Caco-2 (cell line): ENCODE data around the gene TEAD1. TPM values are rescaled to one million over a fixed set of nuclear protein-coding genes. Genes with fewer than 3 reads are reported as not detected.

Experiments
- BruUV-seq: library from RNA; stranded (reverse); fragments of 400-500 nt; replicated peaks from 2 replicates; lab custom pipeline; 2021; lab: Mats Ljungman, UMichigan
- CTCF ChIA-PET: fragments of 300-600 bp; sonication (Branson Sonifier 250); formaldehyde crosslinking; loops from one replicate; lab custom pipeline; 2022; ENCODE audit warnings: antibody characterized with exemption; lab: Charles Lee
- POLR2A ChIA-PET: fragments of 300-600 bp; sonication (Branson Sonifier 250); formaldehyde crosslinking; loops from one replicate; lab custom pipeline; 2022; ENCODE audit warnings: antibody characterized with exemption; lab: Charles Lee
- DNase-seq, 2 experiments: peaks; one replicate each; pipeline versions ENCODE4 v3.0.0 to v3.0.0-alpha.2; 2020 to 2022
- H3K27me3 ChIP-seq: replicated peaks from 2 replicates; pipeline ENCODE4 v1.6.0; 2011; ENCODE audit warnings: low read length; ENCODE audit not compliant: control insufficient read depth, insufficient read depth
- H3K36me3 ChIP-seq: 2 replicates; pipeline ENCODE4 v1.5.1; 2011; ENCODE audit warnings: low read length; ENCODE audit not compliant: control insufficient read depth, insufficient read depth
- H3K4me1 ChIP-seq: fragments of 250-450 bp; sonication (Bioruptor Pico); 2 replicates; pipeline ENCODE4 v1.5.1; 2020; ENCODE audit warnings: mild to moderate bottlenecking
- H3K4me3 ChIP-seq: 2 replicates; pipeline ENCODE4 v1.5.1; 2011; ENCODE audit warnings: low read depth, mild to moderate bottlenecking, control low read depth, low read length
- H3K9me3 ChIP-seq: fragments of 250-450 bp; sonication (Bioruptor Pico); 2 replicates; pipeline ENCODE4 v1.5.1; 2020; ENCODE audit warnings: mild to moderate bottlenecking, moderate library complexity
- H3K27ac Mint-ChIP-seq: one replicate; pipeline ENCODE4 v1.8.0; 2022; ENCODE audit warnings: mixed read lengths; ENCODE audit not compliant: unreplicated experiment
- H3K27me3 Mint-ChIP-seq: one replicate; pipeline ENCODE4 v1.8.0; 2022; ENCODE audit warnings: mixed read lengths; ENCODE audit not compliant: insufficient read depth, unreplicated experiment
- H3K36me3 Mint-ChIP-seq: one replicate; pipeline ENCODE4 v1.8.0; 2022; ENCODE audit warnings: mild to moderate bottlenecking, mixed read lengths; ENCODE audit not compliant: insufficient read depth, unreplicated experiment
- H3K4me1 Mint-ChIP-seq: one replicate; pipeline ENCODE4 v1.8.0; 2022; ENCODE audit warnings: low read depth, mixed read lengths; ENCODE audit not compliant: unreplicated experiment
- H3K4me3 Mint-ChIP-seq: one replicate; pipeline ENCODE4 v1.8.0; 2022; ENCODE audit warnings: mild to moderate bottlenecking, moderate library complexity, mixed read lengths; ENCODE audit not compliant: unreplicated experiment
- H3K9me3 Mint-ChIP-seq: one replicate; pipeline ENCODE4 v1.8.0; 2022; ENCODE audit warnings: mixed read lengths; ENCODE audit not compliant: unreplicated experiment
- CTCF ChIP-seq, 2 experiments: fragments of 200-600 bp in 1 of 2; IDR thresholded peaks; 1 replicate in 1 of 2; 2 replicates in 1 of 2; pipeline versions ENCODE4 v1.5.1 to v1.8.0; 2011 to 2022; ENCODE audit warnings: antibody characterized with exemption in 1 of 2, control low read depth in 1 of 2, inconsistent platforms in 1 of 2, low read depth in 1 of 2, low read length in 1 of 2, mild to moderate bottlenecking in 1 of 2, moderate library complexity in 1 of 2; ENCODE audit not compliant: insufficient read depth in 1 of 2, severe bottlenecking in 1 of 2, unreplicated experiment in 1 of 2
- intact Hi-C: fragments of 100-400 bp; cut with micrococcal nuclease; formaldehyde crosslinking; loops from one replicate; pipeline ENCODE4 v1.10.0; 2022; ENCODE audit not compliant: unreplicated experiment
- total RNA-seq: library from RNA; stranded (reverse); gene quantifications from 2 replicates; pipeline ENCODE4 v1.2.3, GENCODE V29; 2022

The TEAD1 gene
- total RNA-seq, 1 experiment from 2014 or later = 144 TPM

DNA sequence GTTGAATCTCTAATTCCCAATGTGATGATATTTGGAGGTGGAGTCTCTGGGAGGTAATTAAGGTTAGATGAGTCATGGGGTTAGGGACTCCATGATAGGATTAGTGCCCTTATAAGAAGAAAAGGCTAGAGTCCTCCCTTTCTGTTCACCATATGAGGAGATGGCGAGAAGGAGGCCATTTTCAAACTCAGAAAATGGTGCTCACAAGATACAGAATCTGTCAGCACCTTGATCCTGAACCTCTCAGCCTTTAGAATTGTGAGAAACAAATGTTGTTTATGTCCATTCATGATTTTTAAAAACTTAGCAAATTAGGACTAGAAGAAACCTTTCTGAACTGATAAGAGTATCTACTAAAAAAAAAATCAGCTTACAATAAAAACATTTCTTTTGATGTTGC lies 277.2 kb downstream of the TEAD1 start:
- intact Hi-C loops = no loop called here
- no peak for DNase-seq
- Mint-ChIP-seq H3K4me3 (no peak overlapping the region), H3K36me3 (peaks cover 28% of the 10 kb centered on the region), H3K9me3 (peaks cover 37% of the 10 kb centered on the region), H3K27me3 (no peaks in the 10 kb centered on the region), H3K27ac (no peak overlapping the region), H3K4me1 (peaks cover 6% of the 10 kb centered on the region)
- H3K9me3 ChIP-seq = peaks cover 13% of the 10 kb centered on the region
- TF ChIP-seq CTCF (IDR thresholded peaks at IDR 0.05; ENCODE audit: insufficient read depth in 1 of 2, low read depth in 1 of 2, low read length in 1 of 2, severe bottlenecking in 1 of 2, unreplicated experiment in 1 of 2) = no peak
- CTCF ChIA-PET = no interaction called here
- BruUV-seq = no TSS peak
- H3K36me3 ChIP-seq = no peaks in the 10 kb centered on the region
- H3K4me1 ChIP-seq = no peaks in the 10 kb centered on the region
- no peak overlapping the region for H3K4me3 ChIP-seq
- POLR2A ChIA-PET = no interaction called here
- no peaks in the 10 kb centered on the region for H3K27me3 ChIP-seq

DNA sequence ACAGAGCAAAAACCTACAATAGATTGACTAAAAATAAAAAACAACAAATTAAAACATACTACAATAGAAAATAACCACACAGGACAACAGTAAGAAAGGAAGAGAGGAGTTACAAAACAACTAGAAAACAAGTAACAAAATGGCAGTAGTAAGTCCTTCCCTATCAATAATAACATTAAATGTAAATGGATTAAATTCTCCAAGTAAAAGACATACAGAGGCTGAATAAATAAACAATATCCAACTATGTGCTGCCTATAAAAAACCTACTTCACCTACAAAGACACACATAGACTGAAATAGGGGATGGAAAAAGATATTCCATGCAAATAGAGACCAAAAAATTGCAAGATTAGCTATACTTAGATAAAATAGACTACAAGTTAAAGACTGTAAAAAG lies 277.9 kb downstream of the TEAD1 start:
- Histone ChIP-seq H3K4me1 (no peaks in the 10 kb centered on the region), H3K4me3 (no peak overlapping the region), H3K27me3 (no peaks in the 10 kb centered on the region), H3K9me3 (peaks cover 13% of the 10 kb centered on the region), H3K36me3 (no peaks in the 10 kb centered on the region)
- ChIA-PET CTCF (no interaction called here), POLR2A (no interaction called here)
- Mint-ChIP-seq H3K4me1 (peaks cover 6% of the 10 kb centered on the region), H3K9me3 (peaks cover 37% of the 10 kb centered on the region), H3K36me3 (peaks cover 21% of the 10 kb centered on the region), H3K27me3 (no peaks in the 10 kb centered on the region), H3K27ac (no peak overlapping the region), H3K4me3 (no peak overlapping the region)
- TF ChIP-seq CTCF (IDR thresholded peaks at IDR 0.05; ENCODE audit: insufficient read depth in 1 of 2, low read depth in 1 of 2, low read length in 1 of 2, severe bottlenecking in 1 of 2, unreplicated experiment in 1 of 2) = no peak
- no TSS peak for BruUV-seq
- intact Hi-C loops = no loop called here
- DNase-seq = no peak

GRCh38 chr11:12958986-12959385 lies 284.8 kb downstream of the TEAD1 start:
- H3K4me3 Mint-ChIP-seq = no peak overlapping the region
- no peaks in the 10 kb centered on the region for H3K36me3 Mint-ChIP-seq
- Histone ChIP-seq H3K36me3 (no peaks in the 10 kb centered on the region), H3K27me3 (no peaks in the 10 kb centered on the region), H3K4me3 (no peak overlapping the region), H3K4me1 (no peaks in the 10 kb centered on the region), H3K9me3 (no peaks in the 10 kb centered on the region)
- no peak for DNase-seq
- TF ChIP-seq CTCF (IDR thresholded peaks at IDR 0.05; ENCODE audit: insufficient read depth in 1 of 2, low read depth in 1 of 2, low read length in 1 of 2, severe bottlenecking in 1 of 2, unreplicated experiment in 1 of 2) = no peak
- no peaks in the 10 kb centered on the region for H3K4me1 Mint-ChIP-seq
- POLR2A ChIA-PET = no interaction called here
- CTCF ChIA-PET = no interaction called here
- H3K27me3 Mint-ChIP-seq = peaks cover 2% of the 10 kb centered on the region
- no peaks in the 10 kb centered on the region for H3K9me3 Mint-ChIP-seq
- H3K27ac Mint-ChIP-seq = no peak overlapping the region
- intact Hi-C loops = no loop called here
- BruUV-seq = no TSS peak
